Spleen (tissue), 7 donors: ENCODE results near the gene NME9.

Experiments used
- CTCF ChIP-seq, 11 experiments: fragments of 200-600 bp in 7 of 11; fragments of 450-650 bp in 4 of 11; sonication (generic) in 4 of 11; IDR thresholded peaks in 8 of 11; conservative IDR thresholded peaks in 3 of 11; 1 replicate in 7 of 11; 2 replicates in 4 of 11; pipeline versions ENCODE4 v1.4.0 to v1.8.0; 2016 to 2021; ENCODE audit warnings: antibody characterized with exemption in 11 of 11, inconsistent platforms in 4 of 11, mild to moderate bottlenecking in 1 of 11
- POLR2A ChIP-seq, 3 donors: fragments of 450-650 bp; IDR thresholded peaks; one replicate each; pipeline ENCODE4 v1.5.1; 2017; ENCODE audit warnings: antibody characterized with exemption in 3 of 3, mild to moderate bottlenecking in 1 of 3
- POLR2AphosphoS5 ChIP-seq, 3 donors: sonication (generic); formaldehyde crosslinking; IDR thresholded peaks; one replicate each; pipeline ENCODE4 v1.5.1; 2017; ENCODE audit warnings: antibody characterized with exemption in 3 of 3
- donor health status: DM: no; HTN: no; CAD: no; lungs with moderate emphysema.
- donor health status: DM: no; HTN: no; CAD: no.
- donor health status: DM: no; HTN: no; CAD: no.

GRCh38 chr3:138254216-138254615 is 75.4 kb downstream of the NME9 start:
- TF ChIP-seq CTCF (IDR thresholded peaks at IDR 0.05 in 8 of 11, conservative IDR thresholded peaks at IDR 0.05 in 3 of 11) (no peak), POLR2A (IDR thresholded peaks at IDR 0.05) (no peak), POLR2AphosphoS5 (IDR thresholded peaks at IDR 0.05) (no peak)
